PC-3 (cell line): ENCODE results near the gene CFAP410.

ENCODE experiments used
- CTCF ChIP-seq: fragments of 300-600 bp; sonication (generic); conservative IDR thresholded peaks from 2 replicates; pipeline ENCODE4 v1.5.1; 2017; ENCODE audit warnings: antibody characterized with exemption, low read depth, mild to moderate bottlenecking, low read length
- EZH2 ChIP-seq: fragments of 300-600 bp; sonication (generic); IDR thresholded peaks from one replicate; pipeline ENCODE4 v1.6.1; 2017; ENCODE audit warnings: antibody characterized with exemption, mild to moderate bottlenecking, low read length; ENCODE audit not compliant: unreplicated experiment
- EZH2phosphoT487 ChIP-seq: fragments of 300-600 bp; sonication (generic); IDR thresholded peaks from 2 replicates; pipeline ENCODE4 v1.6.1; 2018; ENCODE audit warnings: mild to moderate bottlenecking, antibody characterized with exemption, low read length, borderline replicate concordance

DNA sequence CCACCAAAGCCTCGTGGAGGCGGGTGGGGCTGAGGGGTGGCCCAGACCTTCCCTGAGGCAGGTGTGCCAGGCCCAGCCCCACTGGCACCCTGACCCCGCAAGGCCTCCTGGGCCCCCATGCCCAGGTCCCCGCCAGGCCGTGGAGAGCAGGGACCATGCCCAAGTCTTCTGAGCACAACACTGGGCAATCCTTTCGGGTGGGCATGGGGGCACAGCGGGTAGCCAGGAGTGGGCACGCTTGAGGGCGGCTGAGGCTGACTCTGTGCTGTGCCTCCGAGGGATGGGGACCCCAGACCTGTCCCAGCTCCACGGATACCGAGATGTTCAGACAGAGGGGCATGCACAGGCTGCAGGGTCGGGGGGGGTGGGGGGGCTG lies 12.9 kb downstream of the CFAP410 start:
- TF ChIP-seq CTCF (no peak), EZH2 (no peak), EZH2phosphoT487 (no peak)
